Renal pelvis (tissue), 4 donors: ENCODE results near the gene DLG5. TPM values are rescaled to one million over a fixed set of nuclear protein-coding genes. Genes with fewer than 3 reads are reported as not detected.

Experiments
- DNase-seq: peaks from one replicate; pipeline ENCODE4 v3.0.0-alpha.2; 2013
- polyA plus RNA-seq, 3 donors: library from polyadenylated mRNA; unstranded; fragments of 120-200 nt; gene quantifications; one replicate each; pipeline ENCODE4 v1.2.1, GENCODE V29; 2013; ENCODE audit not compliant: insufficient read length in 3 of 3

DLG5 gene
- polyA plus RNA-seq, 3 donors: 44.6 to 53.8 (median 46.0) TPM

GRCh38 chr10:77913090-77913489 is 13.5 kb downstream of the DLG5 start:
- DNase-seq: no peak

GRCh38 chr10:77912576-77912975 is 14.0 kb downstream of the DLG5 start:
- DNase-seq: no peak

GRCh38 chr10:77911535-77912123 is 14.9 kb downstream of the DLG5 start:
- DNase-seq: no peak

- no peak for DNase-seq
Observed at GRCh38 chr10:77910524-77911145, 15.9 kb downstream of the DLG5 start.

- no peak for DNase-seq
Observed at GRCh38 chr10:77909749-77910375, 16.7 kb downstream of the DLG5 start.

GRCh38 chr10:77909021-77909748 is 17.4 kb downstream of the DLG5 start:
- no peak for DNase-seq

GRCh38 chr10:77907900-77908717 is 18.4 kb downstream of the DLG5 start:
- DNase-seq: no peak

GRCh38 chr10:77907462-77907861 is 19.1 kb downstream of the DLG5 start:
- no peak for DNase-seq

GRCh38 chr10:77906951-77907421 is 19.6 kb downstream of the DLG5 start:
- DNase-seq: no peak

GRCh38 chr10:77905781-77906180 is 20.8 kb downstream of the DLG5 start:
- DNase-seq: no peak

GRCh38 chr10:77905086-77905748 is 21.3 kb downstream of the DLG5 start:
- no peak for DNase-seq

GRCh38 chr10:77904100-77904840 is 22.3 kb downstream of the DLG5 start:
- DNase-seq: no peak

GRCh38 chr10:77902159-77902558 is 24.4 kb downstream of the DLG5 start:
- DNase-seq: no peak

GRCh38 chr10:77901743-77902142 is 24.8 kb downstream of the DLG5 start:
- no peak for DNase-seq

GRCh38 chr10:77899690-77900089 is 26.9 kb downstream of the DLG5 start:
- DNase-seq: no peak

GRCh38 chr10:77899080-77899477 is 27.5 kb downstream of the DLG5 start:
- no peak for DNase-seq

- no peak for DNase-seq
Observed at GRCh38 chr10:77898323-77899079, 28.1 kb downstream of the DLG5 start.

GRCh38 chr10:77896058-77896457 is 30.5 kb downstream of the DLG5 start:
- no peak for DNase-seq

GRCh38 chr10:77894058-77894457 is 32.5 kb downstream of the DLG5 start:
- DNase-seq: no peak

GRCh38 chr10:77893386-77893785 is 33.2 kb downstream of the DLG5 start:
- no peak for DNase-seq
